HCT116 (cell line): Measurements from ENCODE around the gene GIT1. TPM values are rescaled to one million over a fixed set of nuclear protein-coding genes. Genes with fewer than 3 reads are reported as not detected.

Experiments used
- ATAC-seq: fragments of 200-7000 bp; cut with Tn5 transposase; 2 replicates; pipeline ENCODE4 v1.9.1; 2020; ENCODE audit warnings: mild to moderate bottlenecking, moderate library complexity
- BruUV-seq: library from RNA; stranded (reverse); fragments of 400-500 nt; replicated peaks from 2 replicates; lab custom pipeline; 2021; lab: Mats Ljungman, UMichigan
- CTCF ChIA-PET: fragments of 300-600 bp; sonication (Branson Sonifier 250); formaldehyde crosslinking; loops from one replicate; lab custom pipeline; 2021; ENCODE audit warnings: antibody characterized with exemption; lab: Charles Lee
- POLR2A ChIA-PET: fragments of 300-600, 350-600 bp; sonication (Branson Sonifier 250); formaldehyde crosslinking; loops from one replicate; lab custom pipeline; 2021; ENCODE audit warnings: antibody characterized with exemption; lab: Charles Lee
- RAD21 ChIA-PET, 2 experiments: fragments of 300-600 bp; sonication (Branson Sonifier 250); formaldehyde crosslinking; loops; one replicate each; lab custom pipeline; 2023; ENCODE audit warnings: low total read pairs in 2 of 2; ENCODE audit not compliant: uncharacterized antibody in 2 of 2, unreplicated experiment in 2 of 2, low non-redundant PET in 1 of 2; lab: Charles Lee
- DNase-seq: peaks from one replicate; pipeline ENCODE4 v3.0.0-alpha.2; 2010; ENCODE audit warnings: low read depth, low spot score
- H2AFZ ChIP-seq: fragments of 200-600 bp; shearing (Covaris generic), sonication (generic); 2 replicates; pipeline ENCODE4 v1.6.1; 2017; ENCODE audit warnings: low read depth, mixed run types, mixed read lengths, antibody characterized with exemption, low read length; ENCODE audit not compliant: poor library complexity, severe bottlenecking
- H3K27ac ChIP-seq: 2 replicates; pipeline ENCODE4 v1.5.1; 2012; ENCODE audit warnings: low read depth, low read length
- H3K27me3 ChIP-seq: fragments of 200-600 bp; sonication (generic); 2 replicates; pipeline ENCODE4 v1.6.1; 2016; ENCODE audit warnings: mixed run types, low read length, mixed read lengths; ENCODE audit not compliant: insufficient read depth
- H3K36me3 ChIP-seq, 2 experiments: fragments of 200-500 bp in 1 of 2; fragments of 200-600 bp in 1 of 2; sonication (Bioruptor generic) in 1 of 2; sonication (generic) in 1 of 2; 2 replicates each; pipeline versions ENCODE4 v1.5.1 to v1.6.1; 2014 to 2016; ENCODE audit warnings: low read length in 2 of 2, inconsistent platforms in 1 of 2, mixed read lengths in 1 of 2, mixed run types in 1 of 2; ENCODE audit not compliant: insufficient read depth in 2 of 2, control insufficient read depth in 1 of 2
- H3K4me1 ChIP-seq, 2 experiments: fragments of 200-600 bp in 1 of 2; sonication (generic) in 1 of 2; 2 replicates each; pipeline versions ENCODE4 v1.5.1 to v1.6.1; 2012 to 2017; ENCODE audit warnings: low read length in 2 of 2, inconsistent platforms in 1 of 2, mild to moderate bottlenecking in 1 of 2, mixed read lengths in 1 of 2, mixed run types in 1 of 2, moderate library complexity in 1 of 2; ENCODE audit not compliant: insufficient read depth in 2 of 2, control insufficient read depth in 1 of 2
- H3K4me2 ChIP-seq: fragments of 200-600 bp; sonication (generic); 2 replicates; pipeline ENCODE4 v1.6.1; 2017; ENCODE audit warnings: mixed run types, low read length, mixed read lengths
- H3K4me3 ChIP-seq, 2 experiments: fragments of 200-600 bp in 1 of 2; sonication (generic) in 1 of 2; replicated peaks in 1 of 2; 2 replicates each; pipeline ENCODE4 v1.5.1; 2011 to 2016; ENCODE audit warnings: low read length in 2 of 2, control low read depth in 1 of 2, low read depth in 1 of 2, mild to moderate bottlenecking in 1 of 2, mixed read lengths in 1 of 2, mixed run types in 1 of 2
- H3K79me2 ChIP-seq: fragments of 200-600 bp; sonication (generic); 2 replicates; pipeline ENCODE4 v1.6.1; 2017; ENCODE audit warnings: mild to moderate bottlenecking, mixed run types, low read length, moderate library complexity, mixed read lengths; ENCODE audit not compliant: insufficient read depth
- H3K9ac ChIP-seq: fragments of 200-600 bp; sonication (generic); 2 replicates; pipeline ENCODE4 v1.6.1; 2016; ENCODE audit warnings: low read length, mixed read lengths
- H3K9me2 ChIP-seq: fragments of 200-600 bp; sonication (generic), shearing (Covaris generic); 2 replicates; pipeline ENCODE4 v1.6.1; 2017; ENCODE audit warnings: mixed run types, mild to moderate bottlenecking, moderate library complexity; ENCODE audit not compliant: insufficient read depth
- H3K9me3 ChIP-seq, 2 experiments: fragments of 200-500 bp in 1 of 2; fragments of 200-600 bp in 1 of 2; sonication (Bioruptor generic) in 1 of 2; sonication (generic) in 1 of 2; 2 replicates each; pipeline ENCODE4 v1.6.1; 2014 to 2017; ENCODE audit warnings: low read length in 2 of 2, mixed read lengths in 2 of 2, inconsistent platforms in 1 of 2, low read depth in 1 of 2, mild to moderate bottlenecking in 1 of 2, mixed run types in 1 of 2, moderate library complexity in 1 of 2; ENCODE audit not compliant: control insufficient read depth in 1 of 2, insufficient read depth in 1 of 2
- H4K20me1 ChIP-seq: fragments of 200-600 bp; sonication (generic), shearing (Covaris generic); 2 replicates; pipeline ENCODE4 v1.6.1; 2017; ENCODE audit warnings: mixed run types, mild to moderate bottlenecking, moderate library complexity; ENCODE audit not compliant: insufficient read depth
- ELF1 ChIP-seq: IDR thresholded peaks from 2 replicates; pipeline ENCODE4 v1.6.1; 2012; ENCODE audit warnings: low read depth, borderline replicate concordance
- MAX ChIP-seq: IDR thresholded peaks from 2 replicates; pipeline ENCODE4 v1.6.1; 2012
- YY1 ChIP-seq: IDR thresholded peaks from 2 replicates; pipeline ENCODE4 v1.6.1; 2011; ENCODE audit warnings: low read length, low read depth, moderate library complexity, mild to moderate bottlenecking; ENCODE audit not compliant: insufficient replicate concordance; ENCODE audit errors: extremely low read depth
- ZBTB33 ChIP-seq: IDR thresholded peaks from 2 replicates; pipeline ENCODE4 v1.6.1; 2011; ENCODE audit warnings: mild to moderate bottlenecking, low read length, moderate library complexity; ENCODE audit not compliant: insufficient replicate concordance; ENCODE audit errors: extremely low read depth
- intact Hi-C: fragments of 100-400 bp; cut with micrococcal nuclease; formaldehyde crosslinking; loops from 2 replicates; pipeline ENCODE4 v1.10.0; 2022
- total RNA-seq: library from RNA; stranded (reverse); gene quantifications from one replicate; pipeline ENCODE4 v1.2.1, GENCODE V29; 2021; ENCODE audit not compliant: unreplicated experiment

The GIT1 gene
- total RNA-seq, 1 experiment from 2014 or later, result 76.5 TPM

DNA sequence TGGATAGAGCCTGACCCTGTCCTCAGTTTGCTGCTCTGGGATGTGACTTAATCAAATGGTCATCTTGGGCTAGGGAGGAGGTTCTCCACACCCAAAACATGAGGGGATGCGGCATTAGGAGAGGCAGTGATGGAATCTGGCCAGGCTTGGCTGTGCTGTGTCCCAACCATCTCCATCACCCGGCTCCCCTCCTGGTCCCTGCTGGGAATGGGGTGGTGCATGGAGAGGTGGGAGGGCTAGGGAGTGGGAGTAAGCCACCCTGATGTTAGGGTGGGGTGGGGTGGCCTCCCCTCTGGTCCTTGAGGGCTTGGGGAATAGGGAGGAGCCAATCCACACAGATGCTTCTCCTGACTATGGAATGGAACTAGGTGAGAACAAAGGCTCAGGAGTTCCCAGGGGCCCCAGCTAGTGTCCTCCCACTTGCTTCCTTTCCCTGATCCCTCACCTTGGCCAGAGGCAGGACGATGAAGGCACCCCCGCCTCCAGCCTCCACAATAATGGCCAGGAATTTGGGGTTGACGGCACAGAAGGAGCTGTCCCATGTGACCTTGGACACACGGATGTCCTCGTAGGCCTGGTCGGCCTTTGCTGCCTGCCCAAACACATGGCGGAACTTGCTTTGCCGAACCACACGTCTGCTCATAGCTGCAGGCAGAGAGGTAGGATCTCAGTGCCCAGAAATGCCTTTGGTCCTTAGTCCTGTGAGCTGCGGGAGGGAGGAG is 31.5 kb upstream of the GIT1 start (continued):
- no peak for TF ChIP-seq ZBTB33
- no peak for TF ChIP-seq ELF1
- TF ChIP-seq, all 23 proteins: peak for 0

GRCh38 chr17:29620271-29620670 is 30.8 kb upstream of the GIT1 start:
- peak overlapping the region; percentile 6 to 12; a peak in 1 of 4 replicates for H3K4me3 ChIP-seq
- CTCF ChIA-PET, result interaction anchor here (0.7 to 4.6 kb wide), 5 partner anchors 19 to 474 kb away, joined by 3 to 61 read pairs (median 17); partner anchors contain the start of genes ANKRD13B and SSH2
- RAD21 ChIA-PET, result interaction anchor here in 1 of 2 experiments (1.5 kb wide), 1 partner anchor 19 kb away, joined by 7 read pairs; no protein-coding TSS in a partner anchor
- intact Hi-C loops, result no loop called here
- no peak overlapping the region for H2AFZ ChIP-seq
- peaks cover 54 to 92% of the 10 kb centered on the region in 2 experiments for H3K4me1 ChIP-seq
- ATAC-seq, result peak; percentile 16; the same call in 1 of the 2 replicates
- H3K9me3 ChIP-seq, result no peaks in the 10 kb centered on the region
- H3K9ac ChIP-seq, result peak overlapping the region; percentile 14; the same call in 1 of the 2 replicates
- no peaks in the 10 kb centered on the region for H3K27me3 ChIP-seq
- TF ChIP-seq YY1 (peak; percentile 36), MAX (no peak)
- TF ChIP-seq, all 23 proteins: peak for 1
- H3K27ac ChIP-seq, result peak overlapping the region; percentile 37; the same call in 1 of the 2 replicates
- POLR2A ChIA-PET, result no interaction called here
- no peaks in the 10 kb centered on the region for H3K36me3 ChIP-seq
- no TSS peak for BruUV-seq
- H3K9me2 ChIP-seq, result no peaks in the 10 kb centered on the region
- H3K79me2 ChIP-seq, result no peaks in the 10 kb centered on the region
- DNase-seq, result peak; percentile 33
- H3K4me2 ChIP-seq, result peak overlapping the region; percentile 97
- no peaks in the 10 kb centered on the region for H4K20me1 ChIP-seq
